ENCODE results near the gene SST.

SST gene

GRCh38 chr3:187623285-187623814 lies 46.8 kb downstream of the SST start:
- H3K79me2 ChIP-seq (ENCODE audit: insufficient read depth, low read depth) = no peaks in the 10 kb centered on the region
- no peak overlapping the region for H3K27ac ChIP-seq
- no peaks in the 10 kb centered on the region for H3K27me3 ChIP-seq (ENCODE audit: insufficient read depth, low read depth)
- TF ChIP-seq CTCF (conservative IDR thresholded peaks at IDR 0.05; ENCODE audit: low read depth, low read length) = no peak
- no peak overlapping the region for H2AFZ ChIP-seq (ENCODE audit: low read depth)
- H3K4me1 ChIP-seq (ENCODE audit: low read depth, poor library complexity, severe bottlenecking) = no peaks in the 10 kb centered on the region
- no peak overlapping the region for H3K4me3 ChIP-seq (IDR thresholded peaks at IDR 0.05; ENCODE audit: insufficient read depth, low read depth, low read length)
- H3K9ac ChIP-seq = no peak overlapping the region
- H4K20me1 ChIP-seq (ENCODE audit: insufficient read depth) = no peaks in the 10 kb centered on the region
- H3K36me3 ChIP-seq (ENCODE audit: insufficient read depth) = no peaks in the 10 kb centered on the region
- H3K4me2 ChIP-seq = no peak overlapping the region

- no peak overlapping the region for H2AFZ ChIP-seq (ENCODE audit: low read depth)
- no peak for TF ChIP-seq CTCF (conservative IDR thresholded peaks at IDR 0.05; ENCODE audit: low read depth, low read length)
- H4K20me1 ChIP-seq (ENCODE audit: insufficient read depth) = no peaks in the 10 kb centered on the region
- no peaks in the 10 kb centered on the region for H3K27me3 ChIP-seq (ENCODE audit: insufficient read depth, low read depth)
- H3K4me3 ChIP-seq (IDR thresholded peaks at IDR 0.05; ENCODE audit: insufficient read depth, low read depth, low read length) = no peak overlapping the region
- no peak overlapping the region for H3K9ac ChIP-seq
- no peaks in the 10 kb centered on the region for H3K79me2 ChIP-seq (ENCODE audit: insufficient read depth, low read depth)
- no peak overlapping the region for H3K27ac ChIP-seq
- H3K4me2 ChIP-seq = no peak overlapping the region
- no peaks in the 10 kb centered on the region for H3K4me1 ChIP-seq (ENCODE audit: low read depth, poor library complexity, severe bottlenecking)
- H3K36me3 ChIP-seq (ENCODE audit: insufficient read depth) = no peaks in the 10 kb centered on the region
These were observed 48.3 kb downstream of the SST start for GRCh38 chr3:187621881-187622280.

GRCh38 chr3:187619461-187619860 lies 50.7 kb downstream of the SST start:
- Histone ChIP-seq H3K79me2 (ENCODE audit: insufficient read depth, low read depth) (no peaks in the 10 kb centered on the region), H3K4me3 (IDR thresholded peaks at IDR 0.05; ENCODE audit: insufficient read depth, low read depth, low read length) (no peak overlapping the region), H2AFZ (ENCODE audit: low read depth) (no peak overlapping the region), H3K36me3 (ENCODE audit: insufficient read depth) (no peaks in the 10 kb centered on the region), H3K27ac (no peak overlapping the region), H3K4me1 (ENCODE audit: low read depth, poor library complexity, severe bottlenecking) (no peaks in the 10 kb centered on the region), H4K20me1 (ENCODE audit: insufficient read depth) (no peaks in the 10 kb centered on the region), H3K4me2 (no peak overlapping the region), H3K9ac (no peak overlapping the region), H3K27me3 (ENCODE audit: insufficient read depth, low read depth) (no peaks in the 10 kb centered on the region)
- no peak for TF ChIP-seq CTCF (conservative IDR thresholded peaks at IDR 0.05; ENCODE audit: low read depth, low read length)
